LNCAP (cell line): ENCODE measurements around the gene FCGR2B.

Experiments used
- CTCF ChIP-seq: fragments of 450-650 bp; IDR thresholded peaks from 2 replicates; pipeline ENCODE4 v1.5.1; 2017; ENCODE audit warnings: mild to moderate bottlenecking

Gene FCGR2B

GRCh38 chr1:161709373-161709772, 46.4 kb downstream of the FCGR2B start:
- TF ChIP-seq CTCF, result no peak

GRCh38 chr1:161710560-161710959, 47.6 kb downstream of the FCGR2B start:
- TF ChIP-seq CTCF, result no peak

GRCh38 chr1:161718559-161719324, 55.8 kb downstream of the FCGR2B start:
- no peak for TF ChIP-seq CTCF

GRCh38 chr1:161719325-161719611, 56.3 kb downstream of the FCGR2B start:
- no peak for TF ChIP-seq CTCF

- TF ChIP-seq CTCF, result no peak
Measured at GRCh38 chr1:161720422-161720821, 57.5 kb downstream of the FCGR2B start.

GRCh38 chr1:161720956-161721737, 58.2 kb downstream of the FCGR2B start, which contains the start of gene FCRLB:
Gene FCRLB, plus strand, starts transcription at chr1:161721544. Its CDS starts 1,129 bp downstream, at chr1:161722673.
- no peak for TF ChIP-seq CTCF

- TF ChIP-seq CTCF, result no peak
Measured at GRCh38 chr1:161721738-161722343, 58.9 kb downstream of the FCGR2B start.
